OCI-LY3 (cell line): ENCODE data around the gene ADGRL4.

Source experiments
- H2AFZ ChIP-seq: fragments of 200-600, 300-600 bp; shearing (Covaris generic); 2 replicates; pipeline ENCODE4 v1.6.0; 2014; ENCODE audit warnings: antibody characterized with exemption, low read depth, low read length
- H3K27ac ChIP-seq: fragments of 200-600, 300-600 bp; sonication (generic); 2 replicates; pipeline ENCODE4 v1.5.1; 2014; ENCODE audit warnings: mild to moderate bottlenecking, low read length, moderate library complexity, mixed read lengths
- H3K27me3 ChIP-seq: fragments of 200-600, 300-600 bp; sonication (generic); 2 replicates; pipeline ENCODE4 v1.6.1; 2014; ENCODE audit warnings: low read depth, low read length, mixed read lengths
- H3K36me3 ChIP-seq: fragments of 200-600, 300-600 bp; sonication (generic); replicated peaks from 2 replicates; pipeline ENCODE3; 2014; ENCODE audit warnings: low read depth, low read length, mixed read lengths
- H3K4me1 ChIP-seq: fragments of 300-600, 200-600 bp; sonication (generic); 2 replicates; pipeline ENCODE4 v1.6.1; 2014; ENCODE audit warnings: low read length, mixed read lengths
- H3K4me2 ChIP-seq: fragments of 200-600, 300-600 bp; sonication (generic); 2 replicates; pipeline ENCODE4 v1.6.1; 2014; ENCODE audit warnings: low read length, mixed read lengths
- H3K4me3 ChIP-seq: fragments of 300-600, 200-600 bp; sonication (generic); 2 replicates; pipeline ENCODE4 v1.5.1; 2014; ENCODE audit warnings: antibody characterized with exemption, mild to moderate bottlenecking, low read length, moderate library complexity
- H3K79me2 ChIP-seq: fragments of 300-600, 200-600 bp; shearing (Covaris generic); 2 replicates; pipeline ENCODE4 v1.6.1; 2014; ENCODE audit warnings: mild to moderate bottlenecking, low read length, mixed read lengths
- H3K9ac ChIP-seq: fragments of 300-600, 200-600 bp; shearing (Covaris generic); 2 replicates; pipeline ENCODE4 v1.6.0; 2014; ENCODE audit warnings: mild to moderate bottlenecking, low read length, moderate library complexity
- H3K9me3 ChIP-seq: fragments of 200-600, 300-600 bp; shearing (Covaris generic); 2 replicates; pipeline ENCODE4 v1.6.1; 2014; ENCODE audit warnings: low read length, mixed read lengths; ENCODE audit not compliant: insufficient read depth
- H4K20me1 ChIP-seq: fragments of 200-600, 300-600 bp; sonication (generic); 2 replicates; pipeline ENCODE4 v1.6.1; 2016; ENCODE audit warnings: low read length, mixed read lengths; ENCODE audit not compliant: insufficient read depth
- EZH2phosphoT487 ChIP-seq: fragments of 200-600 bp; shearing (Covaris generic); IDR thresholded peaks from 2 replicates; pipeline ENCODE4 v1.6.1; 2018; ENCODE audit warnings: antibody characterized with exemption, mixed run types, low read depth
- TF ChIP-seq, protein P1 (sequence below): fragments of 200-600, 300-600 bp; sonication (generic); IDR thresholded peaks from 2 replicates; pipeline ENCODE4 v1.5.1; 2014; ENCODE audit warnings: antibody characterized with exemption, low read length, low read depth

Gene ADGRL4

DNA sequence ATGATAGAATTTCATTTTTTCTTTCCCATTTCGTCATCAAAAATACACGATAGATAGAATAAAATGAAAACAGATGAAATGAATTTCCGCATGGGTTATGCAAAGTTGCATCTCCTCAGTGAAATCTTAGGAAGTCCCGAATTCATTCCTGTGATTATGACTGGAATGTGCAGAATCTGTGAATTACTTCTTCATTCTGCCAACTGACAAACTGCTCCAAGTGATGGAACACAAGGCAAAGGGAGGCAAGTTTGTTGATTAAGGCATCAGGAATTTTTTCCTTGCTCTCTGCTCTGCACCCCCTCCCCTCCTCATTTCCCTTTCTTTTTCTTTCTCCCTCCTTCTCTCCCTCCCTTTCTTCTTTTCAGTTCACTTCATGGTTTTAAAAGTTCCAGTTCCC is 37.0 kb upstream of the ADGRL4 start:
- Histone ChIP-seq H3K4me3 (no peak overlapping the region), H3K4me1 (peaks cover 49% of the 10 kb centered on the region), H4K20me1 (no peaks in the 10 kb centered on the region), H3K9me3 (no peaks in the 10 kb centered on the region), H3K27me3 (no peaks in the 10 kb centered on the region), H3K27ac (peak overlapping the region; percentile 89), H3K4me2 (peak overlapping the region; percentile 74), H3K9ac (peak overlapping the region; percentile 57), H3K79me2 (no peaks in the 10 kb centered on the region), H2AFZ (no peak overlapping the region), H3K36me3 (peaks cover 4% of the 10 kb centered on the region)
- TF ChIP-seq, protein P1, sequence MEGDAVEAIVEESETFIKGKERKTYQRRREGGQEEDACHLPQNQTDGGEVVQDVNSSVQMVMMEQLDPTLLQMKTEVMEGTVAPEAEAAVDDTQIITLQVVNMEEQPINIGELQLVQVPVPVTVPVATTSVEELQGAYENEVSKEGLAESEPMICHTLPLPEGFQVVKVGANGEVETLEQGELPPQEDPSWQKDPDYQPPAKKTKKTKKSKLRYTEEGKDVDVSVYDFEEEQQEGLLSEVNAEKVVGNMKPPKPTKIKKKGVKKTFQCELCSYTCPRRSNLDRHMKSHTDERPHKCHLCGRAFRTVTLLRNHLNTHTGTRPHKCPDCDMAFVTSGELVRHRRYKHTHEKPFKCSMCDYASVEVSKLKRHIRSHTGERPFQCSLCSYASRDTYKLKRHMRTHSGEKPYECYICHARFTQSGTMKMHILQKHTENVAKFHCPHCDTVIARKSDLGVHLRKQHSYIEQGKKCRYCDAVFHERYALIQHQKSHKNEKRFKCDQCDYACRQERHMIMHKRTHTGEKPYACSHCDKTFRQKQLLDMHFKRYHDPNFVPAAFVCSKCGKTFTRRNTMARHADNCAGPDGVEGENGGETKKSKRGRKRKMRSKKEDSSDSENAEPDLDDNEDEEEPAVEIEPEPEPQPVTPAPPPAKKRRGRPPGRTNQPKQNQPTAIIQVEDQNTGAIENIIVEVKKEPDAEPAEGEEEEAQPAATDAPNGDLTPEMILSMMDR, result no peak
- TF ChIP-seq EZH2phosphoT487, result no peak

- Histone ChIP-seq H3K4me3 (peak overlapping the region; percentile 54), H4K20me1 (no peaks in the 10 kb centered on the region), H3K4me2 (peak overlapping the region; percentile 74), H3K79me2 (no peaks in the 10 kb centered on the region), H3K4me1 (peaks cover 49% of the 10 kb centered on the region), H3K9me3 (0 out of 2 replicates have a peak, but pooled peaks cover 2% of the 10 kb centered on the region), H3K9ac (peak overlapping the region; percentile 57), H2AFZ (0 out of 2 replicates have a peak overlapping the region, but pooled peaks have one; percentile 8), H3K27me3 (no peaks in the 10 kb centered on the region), H3K27ac (peak overlapping the region; percentile 89), H3K36me3 (peaks cover 8% of the 10 kb centered on the region)
- no peak for TF ChIP-seq EZH2phosphoT487
- TF ChIP-seq, protein P1, result no peak
Observed at GRCh38 chr1:79042539-79042938, 36.0 kb upstream of the ADGRL4 start.

DNA sequence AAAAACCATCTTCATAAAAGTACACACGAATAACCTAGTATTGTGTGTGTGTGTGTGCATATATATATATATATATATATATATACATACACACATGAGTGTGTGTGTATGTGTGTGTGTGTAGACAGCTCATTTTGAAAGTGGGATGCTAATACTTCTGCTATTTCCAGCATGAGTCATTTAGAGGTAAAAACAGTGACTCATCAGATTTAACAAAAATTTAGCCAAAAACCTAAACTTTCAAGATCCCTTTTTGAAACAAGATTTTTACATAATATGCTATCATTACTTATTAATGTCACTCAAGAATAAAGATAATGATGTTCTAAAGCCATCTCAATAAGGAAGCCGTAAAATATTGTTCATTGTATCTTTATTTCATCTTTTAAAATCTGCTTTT is 35.6 kb upstream of the ADGRL4 start:
- Histone ChIP-seq H3K4me3 (peak overlapping the region; percentile 54), H4K20me1 (no peaks in the 10 kb centered on the region), H3K9me3 (peaks cover 7% of the 10 kb centered on the region; the same call in 1 of the 2 replicates), H3K27me3 (no peaks in the 10 kb centered on the region), H2AFZ (no peak overlapping the region), H3K4me1 (peaks cover 49% of the 10 kb centered on the region), H3K4me2 (peak overlapping the region; percentile 74), H3K9ac (peak overlapping the region; percentile 73), H3K27ac (peak overlapping the region; percentile 99), H3K36me3 (peaks cover 8% of the 10 kb centered on the region), H3K79me2 (no peaks in the 10 kb centered on the region)
- no peak for TF ChIP-seq EZH2phosphoT487
- TF ChIP-seq, protein P1, result no peak

GRCh38 chr1:79041666-79042065 is 35.1 kb upstream of the ADGRL4 start:
- peak overlapping the region; percentile 99 for H3K27ac ChIP-seq
- H3K9ac ChIP-seq, result peak overlapping the region; percentile 73; the same call in 1 of the 2 replicates
- H4K20me1 ChIP-seq, result no peaks in the 10 kb centered on the region
- H2AFZ ChIP-seq, result no peak overlapping the region
- H3K36me3 ChIP-seq, result peaks cover 12% of the 10 kb centered on the region
- H3K9me3 ChIP-seq, result peaks cover 11% of the 10 kb centered on the region; the same call in 1 of the 2 replicates
- H3K79me2 ChIP-seq, result no peaks in the 10 kb centered on the region
- H3K4me3 ChIP-seq, result no peak overlapping the region
- H3K4me2 ChIP-seq, result peak overlapping the region; percentile 70
- TF ChIP-seq, protein P1, result no peak
- TF ChIP-seq EZH2phosphoT487, result no peak
- H3K27me3 ChIP-seq, result no peaks in the 10 kb centered on the region
- peaks cover 49% of the 10 kb centered on the region for H3K4me1 ChIP-seq
